Upper lobe of left lung (tissue), 6 donors: Measurements from ENCODE around the gene LGR4. TPM values are rescaled to one million over a fixed set of nuclear protein-coding genes. Genes with fewer than 3 reads are reported as not detected.
A peak's percentile ranks its signal among the peaks of the same experiment; 100 is the strongest.

Experiments used
- ATAC-seq, 2 donors: fragments of 200-7000 bp; cut with Tn5 transposase; one replicate each; pipeline ENCODE4 v1.9.1; 2022; ENCODE audit warnings: mild to moderate bottlenecking in 2 of 2, moderate library complexity in 2 of 2; ENCODE audit not compliant: low FRiP score in 2 of 2
- DNase-seq, 2 donors: peaks; one replicate each; pipeline ENCODE4 v3.0.0-alpha.2; 2019 to 2020
- H3K27ac ChIP-seq, 4 donors: fragments of 200-600 bp; sonication (generic); one replicate each; pipeline ENCODE4 v1.5.1; 2016 to 2019
- H3K27me3 ChIP-seq, 4 donors: fragments of 200-600 bp; sonication (generic); one replicate each; pipeline ENCODE4 v1.5.1; 2017 to 2019
- H3K36me3 ChIP-seq, 4 donors: fragments of 200-600 bp; sonication (generic); one replicate each; pipeline ENCODE4 v1.5.1; 2016 to 2019
- H3K4me1 ChIP-seq, 4 donors: fragments of 200-600 bp; sonication (generic); one replicate each; pipeline ENCODE4 v1.5.1; 2018 to 2019
- H3K4me3 ChIP-seq, 4 donors: fragments of 200-600 bp; sonication (generic); one replicate each; pipeline ENCODE4 v1.5.1; 2017 to 2019; ENCODE audit warnings: mild to moderate bottlenecking in 2 of 4, moderate library complexity in 1 of 4
- H3K9me3 ChIP-seq, 4 donors: fragments of 200-600 bp; sonication (generic); one replicate each; pipeline ENCODE4 v1.5.1; 2018 to 2019
- CTCF ChIP-seq, 6 experiments: fragments of 450-650 bp in 4 of 6; fragments of 200-600 bp in 2 of 6; sonication (generic) in 2 of 6; IDR thresholded peaks; one replicate each; pipeline ENCODE4 v1.5.1; 2016 to 2019; ENCODE audit warnings: antibody characterized with exemption in 6 of 6
- EP300 ChIP-seq, 4 donors: sonication (generic); formaldehyde crosslinking; IDR thresholded peaks; one replicate each; pipeline ENCODE4 v1.5.1; 2017; ENCODE audit warnings: antibody characterized with exemption in 4 of 4, control low read depth in 2 of 4
- POLR2A ChIP-seq, 4 donors: fragments of 450-650 bp; IDR thresholded peaks; one replicate each; pipeline ENCODE4 v1.5.1; 2016 to 2017; ENCODE audit warnings: antibody characterized with exemption in 4 of 4, mild to moderate bottlenecking in 2 of 4
- POLR2AphosphoS5 ChIP-seq, 2 donors: sonication (generic); formaldehyde crosslinking; IDR thresholded peaks; one replicate each; pipeline ENCODE4 v1.5.1; 2017; ENCODE audit warnings: antibody characterized with exemption in 2 of 2
- WGBS, 2 donors: methylation state at CpG; one replicate each; pipeline ENCODE4 v1.1.5; 2017 to 2018; 5-methylcytosine and 5-hydroxymethylcytosine counted together
- total RNA-seq, 6 donors: library from RNA; depleted of rRNA in 4 of 6; stranded (reverse); fragments of >200 nt in 4 of 6; gene quantifications; one replicate each; pipeline versions ENCODE4 v1.1.0 to v1.2.1, GENCODE V29; 2016 to 2021
- donor health status: DM: no; HTN: no; CAD: no; lungs with moderate emphysema.
- donor health status: DM: no; HTN: yes; CAD: no; lungs with severe emphysema.

The LGR4 gene
- total RNA-seq, 6 donors from 2014 or later, result 3.1 to 20.2 (median 6.0) TPM

DNA sequence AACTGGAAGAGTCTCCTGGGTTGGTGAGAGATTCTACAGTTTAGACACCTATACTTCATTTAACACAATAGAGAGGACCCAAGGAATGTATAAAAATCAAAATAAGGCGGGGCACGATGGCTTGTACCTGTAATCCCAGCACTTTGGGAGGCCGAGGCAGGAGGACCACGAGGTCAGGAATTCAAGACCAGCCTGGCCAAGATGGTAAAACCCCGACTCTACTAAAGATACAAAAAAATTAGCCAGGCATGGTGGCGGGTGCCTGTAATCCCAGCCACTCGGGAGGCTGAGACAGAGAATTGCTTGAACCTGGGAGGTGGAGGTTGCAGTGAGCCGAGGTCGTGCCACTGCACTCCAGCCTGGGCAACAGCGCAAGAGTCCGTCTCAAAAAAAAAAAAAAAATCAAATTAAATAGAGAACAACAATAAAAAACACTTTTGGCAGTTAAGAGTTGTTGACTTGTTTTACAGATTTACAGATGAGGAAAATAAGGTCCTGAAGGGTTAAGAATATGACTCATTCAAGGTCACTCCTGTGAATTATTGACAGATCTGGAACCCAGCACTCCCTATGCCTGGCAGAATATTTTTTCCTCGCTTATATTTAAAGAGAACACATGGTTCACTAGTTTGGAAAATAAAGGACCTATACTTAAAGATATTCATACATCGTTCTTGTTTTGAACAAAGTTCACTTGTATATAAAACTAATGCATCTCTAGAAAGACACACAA, 5.2 kb downstream of the LGR4 start:
- WGBS, 2 donors, result 92 to 93% methylated on average over 13 of the region's 13 CpGs
- Histone ChIP-seq H3K9me3 (no peaks in the 10 kb centered on the region), H3K4me3 (no peak overlapping the region), H3K27me3 (peaks cover 0 to 9% (median 0%) of the 10 kb centered on the region in 4 donors), H3K36me3 (no peaks in the 10 kb centered on the region), H3K4me1 (peaks cover 9 to 19% (median 16%) of the 10 kb centered on the region in 4 donors), H3K27ac (no peak overlapping the region)
- TF ChIP-seq POLR2AphosphoS5 (IDR thresholded peaks at IDR 0.05), result no peak
- no peak for TF ChIP-seq CTCF (IDR thresholded peaks at IDR 0.05)
- TF ChIP-seq EP300 (IDR thresholded peaks at IDR 0.05), result no peak
- TF ChIP-seq POLR2A (IDR thresholded peaks at IDR 0.05), result no peak
- ATAC-seq, result no peak
- no peak for DNase-seq

- DNase-seq, result no peak
- 86 to 88% methylated on average over 1 of the region's 1 CpG for WGBS, 2 donors
- H3K4me3 ChIP-seq, result no peak overlapping the region
- ATAC-seq, result no peak
- H3K36me3 ChIP-seq, result no peaks in the 10 kb centered on the region
- TF ChIP-seq CTCF (IDR thresholded peaks at IDR 0.05) (no peak), POLR2AphosphoS5 (IDR thresholded peaks at IDR 0.05) (no peak), POLR2A (IDR thresholded peaks at IDR 0.05) (no peak), EP300 (IDR thresholded peaks at IDR 0.05) (no peak)
- H3K27me3 ChIP-seq, result peaks cover 0 to 7% (median 0%) of the 10 kb centered on the region in 4 donors
- peaks cover 3 to 14% (median 9%) of the 10 kb centered on the region in 4 donors for H3K4me1 ChIP-seq
- H3K9me3 ChIP-seq, result no peaks in the 10 kb centered on the region
- H3K27ac ChIP-seq, result no peak overlapping the region
These were observed 6.2 kb downstream of the LGR4 start for GRCh38 chr11:27466363-27466762.

DNA sequence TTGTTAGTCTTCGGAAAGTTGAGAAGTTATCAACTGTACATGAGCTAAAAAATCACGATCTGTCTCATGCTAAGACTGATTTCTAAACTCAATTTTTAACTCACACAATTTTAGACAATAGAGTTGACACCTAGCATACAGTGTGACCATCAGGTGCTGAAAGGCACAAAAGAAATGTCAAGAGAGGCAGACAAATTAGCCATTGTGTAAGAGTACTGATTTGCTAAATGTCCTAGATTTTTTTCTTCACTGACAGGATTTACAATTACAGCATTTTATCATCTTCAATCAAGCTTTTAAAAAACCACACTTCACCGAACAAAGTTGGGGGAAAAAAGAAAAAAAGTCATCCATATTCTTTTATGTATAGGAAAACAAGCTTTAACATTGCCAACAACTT, 7.0 kb downstream of the LGR4 start:
- Histone ChIP-seq H3K4me1 (peaks cover 0 to 8% (median 4%) of the 10 kb centered on the region in 4 donors), H3K27ac (no peak overlapping the region), H3K36me3 (no peaks in the 10 kb centered on the region), H3K27me3 (peaks cover 0 to under 1% (median 0%) of the 10 kb centered on the region in 4 donors), H3K9me3 (no peaks in the 10 kb centered on the region), H3K4me3 (no peak overlapping the region)
- 64 to 81% methylated on average over 3 of the region's 3 CpGs for WGBS, 2 donors
- TF ChIP-seq POLR2A (IDR thresholded peaks at IDR 0.05) (no peak), CTCF (IDR thresholded peaks at IDR 0.05) (no peak), EP300 (IDR thresholded peaks at IDR 0.05) (no peak), POLR2AphosphoS5 (IDR thresholded peaks at IDR 0.05) (no peak)
- ATAC-seq (no peak), DNase-seq (no peak)

- Histone ChIP-seq H3K36me3 (no peaks in the 10 kb centered on the region), H3K27ac (no peak overlapping the region), H3K9me3 (no peaks in the 10 kb centered on the region), H3K27me3 (no peaks in the 10 kb centered on the region), H3K4me3 (no peak overlapping the region), H3K4me1 (peaks cover 0 to 8% (median 4%) of the 10 kb centered on the region in 4 donors)
- no peak for TF ChIP-seq POLR2A (IDR thresholded peaks at IDR 0.05)
- no peak for TF ChIP-seq CTCF (IDR thresholded peaks at IDR 0.05)
- TF ChIP-seq EP300 (IDR thresholded peaks at IDR 0.05), result no peak
- no peak for TF ChIP-seq POLR2AphosphoS5 (IDR thresholded peaks at IDR 0.05)
- no peak for ATAC-seq
- 67 to 78% methylated on average over 2 of the region's 2 CpGs for WGBS, 2 donors
- DNase-seq, result no peak
These were observed 7.7 kb downstream of the LGR4 start for GRCh38 chr11:27464909-27465308.

- no peak overlapping the region for H3K4me3 ChIP-seq
- no peak for DNase-seq
- peak; percentile 47 to 79 for ATAC-seq
- WGBS, 2 donors, result 54 to 67% methylated on average over 2 of the region's 2 CpGs
- H3K4me1 ChIP-seq, result peaks cover 0 to 8% (median 4%) of the 10 kb centered on the region in 4 donors
- H3K9me3 ChIP-seq, result no peaks in the 10 kb centered on the region
- TF ChIP-seq POLR2AphosphoS5 (IDR thresholded peaks at IDR 0.05), result no peak
- no peak for TF ChIP-seq EP300 (IDR thresholded peaks at IDR 0.05)
- no peak for TF ChIP-seq POLR2A (IDR thresholded peaks at IDR 0.05)
- no peak for TF ChIP-seq CTCF (IDR thresholded peaks at IDR 0.05)
- H3K36me3 ChIP-seq, result no peaks in the 10 kb centered on the region
- H3K27me3 ChIP-seq, result no peaks in the 10 kb centered on the region
- H3K27ac ChIP-seq, result no peak overlapping the region
These were observed 8.3 kb downstream of the LGR4 start for GRCh38 chr11:27464289-27464696.
